GM19099 (cell line): Measurements from ENCODE around the gene BCKDHA.

Experiments
- POLR2A ChIP-seq: IDR thresholded peaks from 3 replicates; pipeline ENCODE4 v1.6.1; 2011; ENCODE audit warnings: low read depth; ENCODE audit not compliant: insufficient read length; ENCODE audit errors: extremely low read depth

The BCKDHA gene

DNA sequence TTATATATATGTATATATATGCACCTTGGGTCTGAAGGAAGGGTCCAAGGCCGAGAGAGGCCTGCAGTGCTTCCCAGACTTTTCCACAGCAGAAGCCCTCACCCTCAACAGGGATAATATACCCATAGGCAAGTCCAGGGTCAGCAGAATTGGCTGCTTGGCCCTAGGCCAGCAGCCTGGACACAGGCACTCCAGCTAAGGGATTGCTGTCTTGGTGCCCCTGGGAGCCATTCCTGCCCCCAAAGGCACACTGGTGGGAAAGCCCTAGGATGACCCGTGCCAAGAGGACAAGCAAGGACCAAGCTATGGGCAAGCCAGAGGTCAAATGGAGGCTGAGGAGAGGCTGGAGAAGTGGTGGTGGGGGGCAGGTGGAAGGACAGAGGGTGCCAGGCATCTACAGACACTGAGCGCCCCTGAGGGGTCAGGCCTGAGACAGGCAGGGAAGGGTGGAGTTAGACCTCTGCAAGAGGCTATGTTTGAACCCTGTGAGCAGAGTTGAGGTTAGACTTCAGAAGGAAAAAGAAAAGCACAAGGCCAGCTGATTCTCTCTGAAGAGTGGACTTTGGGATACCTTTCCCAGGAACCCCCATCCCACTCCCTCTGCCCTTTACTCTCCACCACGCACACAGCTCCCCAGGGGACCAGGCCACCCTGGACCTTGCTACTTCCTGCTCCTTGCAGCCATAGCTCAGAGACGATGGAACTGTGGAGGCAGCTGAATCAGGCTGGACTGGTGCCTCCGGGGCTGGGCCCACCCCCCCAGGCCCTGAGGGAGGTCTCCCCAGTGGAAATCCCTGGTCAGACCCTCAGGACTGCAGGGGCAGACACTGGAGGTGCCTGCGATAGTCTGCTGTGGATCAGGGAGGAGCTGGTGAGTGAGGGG is 45.1 kb downstream of the BCKDHA start, which contains the start of gene ERICH4:
ERICH4 (plus strand) TSS at position 684 of the 883 bp plus-strand sequence; CDS start at position 698, 14 bp downstream.
- TF ChIP-seq POLR2A, result no peak

DNA sequence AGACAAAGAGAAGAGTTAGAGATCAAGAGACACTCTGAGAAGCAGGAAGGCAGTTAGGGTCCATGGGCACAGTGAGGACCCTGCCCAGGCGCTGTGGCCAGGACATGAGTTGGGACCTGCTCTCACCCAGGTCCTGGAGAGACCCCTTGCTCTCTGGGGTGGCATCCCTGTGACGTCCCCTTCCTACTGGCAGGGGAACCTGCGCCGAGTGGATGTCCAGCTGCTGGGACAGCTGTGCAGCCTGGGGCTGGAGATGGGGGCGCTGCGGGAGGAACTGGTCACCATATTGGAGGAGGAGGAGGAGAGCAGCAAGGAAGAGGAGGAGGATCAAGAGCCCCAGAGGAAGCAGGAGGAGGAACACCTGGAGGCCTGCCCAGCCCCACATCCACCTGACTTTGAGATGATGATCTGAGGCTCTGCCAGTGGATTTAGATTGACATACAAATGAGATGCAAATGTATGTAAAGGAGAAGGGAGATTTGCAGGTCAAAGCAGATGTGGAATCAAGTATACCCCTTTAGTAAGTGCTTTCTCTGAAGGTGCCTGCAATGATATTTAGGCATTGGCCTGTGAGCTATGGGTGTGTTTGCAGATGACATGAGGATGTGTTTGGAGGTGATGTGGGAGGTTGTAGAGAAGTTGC is 46.3 kb downstream of the BCKDHA start:
- no peak for TF ChIP-seq POLR2A

GRCh38 chr19:41445575-41445974 is 48.0 kb downstream of the BCKDHA start:
- no peak for TF ChIP-seq POLR2A

DNA sequence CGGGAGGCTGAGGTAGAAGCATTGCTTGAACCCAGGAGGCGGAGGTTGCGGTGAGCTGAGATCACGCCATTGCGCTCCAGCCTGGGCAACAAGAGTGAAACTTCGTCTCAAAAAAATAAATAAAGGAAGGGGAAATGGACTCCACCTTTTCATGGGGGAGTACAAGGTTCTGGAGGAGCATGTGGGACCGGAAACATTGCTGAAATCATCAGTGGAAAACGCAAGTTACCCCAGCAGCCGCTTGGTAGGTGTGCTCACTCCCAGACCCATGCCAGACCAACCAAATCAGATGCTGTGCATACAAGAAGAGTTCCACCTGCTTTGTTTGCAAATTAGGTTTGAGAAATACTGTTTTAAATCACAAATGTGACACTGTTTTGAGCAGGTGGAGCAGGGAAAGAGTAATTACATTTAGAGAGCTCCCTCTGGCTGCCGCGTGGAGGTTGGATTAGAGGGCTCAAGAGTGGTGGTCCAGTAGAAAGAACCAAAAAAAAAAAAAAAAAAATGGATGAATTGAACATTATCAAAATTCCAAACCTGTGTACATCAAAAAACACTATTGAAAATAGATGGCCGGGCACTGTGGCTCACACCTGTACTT is 50.2 kb downstream of the BCKDHA start:
- TF ChIP-seq POLR2A, result no peak

DNA sequence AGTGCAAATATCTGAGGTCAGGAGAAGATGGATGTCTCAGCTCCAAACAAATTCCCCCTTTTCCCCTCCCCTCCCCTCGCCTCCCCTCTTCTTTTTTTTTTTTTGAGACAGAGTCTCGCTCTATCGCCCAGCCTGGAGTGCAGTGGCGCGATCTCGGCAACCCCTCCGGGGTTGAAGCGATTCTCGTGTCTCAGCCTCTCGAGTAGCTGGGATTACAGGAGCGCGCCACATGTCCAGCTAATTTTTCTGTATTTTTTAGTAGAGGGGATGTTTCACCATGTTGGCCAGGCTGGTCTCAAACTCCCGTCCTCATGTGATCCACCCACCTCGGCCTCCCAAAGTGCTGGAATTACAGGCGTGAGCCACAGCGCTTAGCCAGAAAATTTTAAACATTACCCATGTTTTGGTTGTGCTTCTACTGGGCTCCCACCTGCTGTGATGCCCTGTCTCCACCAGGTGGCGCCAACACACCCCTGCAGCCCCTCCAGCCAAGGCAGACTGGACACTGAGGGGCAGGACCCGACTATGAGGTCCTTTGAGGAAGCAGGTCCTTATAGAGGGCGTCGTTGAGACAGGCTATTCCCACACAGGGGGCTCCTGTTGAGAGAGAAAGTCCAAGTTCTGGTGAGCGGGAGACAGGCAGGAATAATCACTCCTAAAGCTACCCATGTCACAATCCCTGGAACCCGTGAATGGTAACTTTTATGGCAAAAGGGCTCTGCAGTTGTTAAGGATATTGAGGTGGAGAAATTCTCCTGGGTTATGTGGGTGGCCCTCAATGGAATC is 51.7 kb downstream of the BCKDHA start:
- TF ChIP-seq POLR2A, result no peak

- no peak for TF ChIP-seq POLR2A
These were observed 52.2 kb downstream of the BCKDHA start for GRCh38 chr19:41449865-41450178.

GRCh38 chr19:41452584-41453275 is 55.1 kb downstream of the BCKDHA start:
- no peak for TF ChIP-seq POLR2A

DNA sequence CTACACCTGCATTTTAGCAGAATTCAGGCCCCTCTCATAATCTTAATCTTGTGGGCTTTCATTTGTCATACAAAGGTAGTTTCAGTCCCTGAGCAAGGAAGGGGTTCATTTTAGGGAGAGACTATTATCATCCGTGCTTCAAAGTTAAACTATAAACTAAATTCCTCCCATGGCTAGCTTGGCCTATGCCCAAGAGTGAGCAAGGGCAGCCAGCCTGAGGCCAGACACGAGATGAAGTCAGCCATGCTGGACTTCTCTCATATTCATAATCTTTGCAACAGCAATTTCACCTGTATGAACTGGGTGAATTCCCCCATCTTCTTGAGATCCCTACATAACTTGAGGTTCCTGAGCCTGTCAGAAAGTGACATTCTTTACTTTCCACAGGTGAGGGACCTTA is 58.3 kb downstream of the BCKDHA start:
- no peak for TF ChIP-seq POLR2A

DNA sequence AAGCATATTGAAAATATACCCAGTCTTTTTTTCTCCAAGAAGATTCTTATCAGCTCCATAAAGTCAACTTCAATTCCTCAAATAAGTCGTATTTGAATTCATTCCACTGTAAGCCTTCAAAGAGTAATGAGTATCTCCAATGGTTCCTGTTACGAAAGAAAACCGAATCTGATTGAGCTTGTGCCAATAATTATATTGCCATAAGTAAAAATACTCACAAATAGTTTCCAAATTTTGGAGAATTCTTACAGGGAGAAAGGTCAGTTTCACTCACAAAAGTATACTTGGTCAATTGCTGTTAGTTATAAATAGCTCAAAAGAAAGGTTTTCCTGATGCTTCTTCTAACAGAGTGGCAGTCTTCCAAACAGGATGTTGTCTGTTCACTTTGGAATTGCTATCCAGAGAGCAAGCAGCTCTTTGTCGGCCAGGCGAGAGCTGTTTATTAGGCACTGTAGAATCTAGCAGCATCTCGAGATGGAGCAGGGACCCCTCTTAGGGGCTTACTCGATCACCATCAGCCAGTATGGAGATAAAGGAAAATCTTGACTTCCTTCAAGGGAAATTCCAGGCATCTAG is 58.8 kb downstream of the BCKDHA start:
- TF ChIP-seq POLR2A, result no peak

GRCh38 chr19:41457241-41457640 is 59.6 kb downstream of the BCKDHA start:
- TF ChIP-seq POLR2A, result no peak

GRCh38 chr19:41462497-41462896 is 64.9 kb downstream of the BCKDHA start:
- TF ChIP-seq POLR2A, result no peak
